Measurements from ENCODE around the gene BTBD19.
A peak's percentile ranks its signal among the peaks of the same experiment; 100 is the strongest.
"Not testable (repeated sequence)": the region's sequence is repeated elsewhere in the genome, so short reads cannot be mapped to it uniquely, and the experiment has no call there.

BTBD19 gene

DNA sequence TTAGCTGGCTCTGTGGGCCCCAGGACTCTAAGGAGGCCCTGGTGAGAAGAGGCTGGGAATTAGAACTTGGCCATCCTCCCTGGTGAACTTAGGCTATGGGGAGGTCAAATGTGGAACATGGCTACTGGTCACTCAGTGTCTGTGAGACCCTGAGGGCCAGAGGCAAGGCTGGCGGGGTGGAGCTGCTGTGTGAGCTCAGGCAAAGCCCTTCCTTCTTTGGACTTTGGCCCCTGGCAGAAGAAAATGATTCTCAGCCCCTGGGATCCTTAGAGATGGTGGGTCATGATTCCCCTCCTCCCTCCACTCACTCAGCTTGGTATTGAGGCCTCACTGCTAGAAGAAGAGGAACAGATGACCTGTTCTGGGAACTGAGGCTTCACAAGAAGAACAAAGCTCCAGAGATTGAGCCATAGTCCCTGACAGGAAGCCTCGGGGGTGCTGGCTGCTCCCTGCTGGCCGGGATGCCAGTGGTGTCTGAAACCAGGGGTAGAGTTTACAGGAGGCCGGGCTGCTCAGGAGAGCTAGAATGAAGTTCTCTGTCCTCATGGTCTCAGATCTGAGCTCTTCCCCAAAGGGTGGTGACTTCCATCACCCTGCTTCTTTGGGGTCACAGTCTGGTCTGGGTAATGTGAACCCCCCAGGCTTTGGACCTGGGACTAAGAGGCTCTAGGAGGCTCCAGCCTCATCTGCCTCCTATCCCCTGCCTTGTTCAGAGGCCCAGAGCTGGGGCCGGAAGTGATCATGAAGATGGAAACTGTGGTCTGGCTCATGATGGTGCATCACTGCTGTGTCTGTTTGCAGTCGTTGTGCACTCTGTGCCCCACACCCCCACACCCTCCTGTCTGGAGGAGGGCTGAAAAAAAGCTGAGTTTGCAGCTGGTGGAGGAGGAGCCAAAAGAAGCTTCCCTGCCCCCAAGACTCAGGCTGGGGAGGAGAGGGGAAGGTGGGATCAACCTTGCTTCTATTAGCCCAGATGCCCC is 905 bp downstream of the BTBD19 start:
- peak in 7 of 14 donors; percentile 41 to 76 (median 51) for DNase-seq

DNA sequence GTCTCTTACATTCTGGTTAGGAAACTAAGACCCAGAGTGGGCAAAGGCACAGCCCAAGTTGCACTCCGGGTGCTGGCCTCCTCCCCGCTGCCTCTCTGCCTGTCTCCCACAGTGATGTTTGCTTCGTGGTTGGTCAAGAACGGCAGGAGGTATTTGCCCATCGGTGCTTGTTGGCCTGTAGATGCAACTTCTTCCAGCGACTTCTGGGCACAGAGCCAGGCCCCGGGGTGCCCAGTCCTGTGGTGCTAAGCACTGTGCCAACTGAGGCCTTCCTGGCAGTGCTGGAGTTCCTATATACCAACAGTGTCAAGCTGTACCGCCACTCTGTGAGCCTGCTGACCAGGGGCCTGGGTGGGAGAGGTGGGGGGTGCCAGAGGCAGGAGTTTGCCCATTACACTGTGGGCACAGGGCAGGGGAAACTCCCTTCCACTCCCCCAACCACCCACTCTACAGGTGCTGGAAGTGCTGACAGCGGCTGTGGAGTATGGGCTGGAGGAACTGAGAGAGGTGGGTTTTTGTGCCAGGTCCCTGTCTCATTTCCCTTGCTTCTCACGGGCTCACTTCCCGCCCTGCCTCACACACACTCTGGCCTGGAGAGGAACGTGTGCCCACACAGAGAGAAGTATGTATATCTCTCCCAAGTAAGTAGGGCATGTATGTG is 1.9 kb downstream of the BTBD19 start:
- peak in 10 of 14 donors; percentile 14 to 84 (median 56) for DNase-seq

DNA sequence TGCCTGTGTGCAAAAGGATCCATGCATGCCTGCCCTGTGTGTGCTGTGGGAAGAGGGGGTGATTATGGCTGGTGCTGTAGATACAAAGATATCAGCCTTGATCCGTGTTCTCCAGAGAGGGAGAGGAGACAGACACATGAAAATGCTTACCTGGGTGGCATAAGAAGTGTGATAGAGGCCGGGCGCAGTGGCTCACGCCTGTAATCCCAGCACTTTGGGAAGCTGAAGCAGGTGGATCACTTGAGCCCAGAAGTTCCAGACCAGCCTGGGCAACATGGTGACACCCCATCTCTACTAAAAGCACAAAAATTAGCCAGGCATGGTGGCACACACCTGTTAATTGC is 2.4 kb downstream of the BTBD19 start:
- not testable (repeated sequence) for DNase-seq

DNA sequence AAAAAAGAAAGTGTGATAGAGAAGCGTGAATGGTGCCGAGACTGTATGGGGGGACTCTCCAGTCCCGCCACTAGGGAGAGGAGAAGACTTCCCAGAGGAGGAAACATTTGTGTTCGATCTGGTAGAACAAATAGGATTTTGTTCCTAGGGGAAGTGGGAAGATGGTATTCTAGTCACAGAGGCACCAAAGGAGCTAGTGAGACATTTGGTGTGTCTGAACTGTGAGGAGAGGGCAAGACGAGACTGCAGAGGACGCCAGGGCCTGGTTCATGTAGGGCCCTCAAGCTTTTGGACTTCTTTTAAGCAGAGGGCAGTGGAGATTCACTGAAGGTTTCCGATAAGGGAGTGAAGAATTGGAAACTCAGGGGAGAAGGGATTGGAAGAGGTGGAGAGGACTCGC is 2.9 kb downstream of the BTBD19 start:
- DNase-seq: no peak

DNA sequence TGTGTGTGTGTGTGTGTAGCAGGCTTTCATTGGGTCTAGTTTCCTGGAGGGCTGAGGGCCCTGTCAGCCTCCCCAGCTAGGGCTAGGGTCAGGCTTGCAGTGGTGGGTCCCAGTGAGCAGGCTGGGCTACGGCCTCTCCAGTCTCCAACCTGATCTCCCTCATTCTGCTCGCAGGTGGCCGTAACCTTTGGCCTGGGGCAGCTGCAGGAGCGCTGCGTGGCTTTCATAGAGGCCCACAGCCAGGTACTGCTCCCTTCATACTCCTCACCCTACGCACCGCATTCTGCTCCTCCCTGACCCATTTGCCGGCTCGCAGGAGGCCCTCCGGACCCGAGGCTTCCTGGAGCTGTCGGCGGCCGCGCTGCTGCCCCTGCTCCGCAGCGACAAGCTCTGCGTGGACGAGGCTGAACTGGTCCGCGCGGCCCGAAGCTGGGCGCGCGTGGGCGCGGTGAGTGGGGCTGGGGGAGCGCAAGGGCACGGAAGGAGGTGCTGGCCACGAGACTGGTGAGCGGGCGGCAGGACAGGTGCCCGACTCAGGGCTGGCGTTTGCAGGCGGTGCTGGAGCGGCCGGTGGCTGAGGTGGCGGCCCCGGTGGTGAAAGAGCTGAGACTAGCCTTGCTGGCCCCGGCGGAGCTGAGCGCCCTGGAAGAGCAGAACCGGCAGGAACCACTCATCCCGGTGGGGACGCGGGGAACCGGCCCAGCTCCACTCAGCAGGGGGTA is 4.7 kb downstream of the BTBD19 start:
- DNase-seq: peak in 4 of 14 donors; percentile 50 to 64 (median 56)

DNA sequence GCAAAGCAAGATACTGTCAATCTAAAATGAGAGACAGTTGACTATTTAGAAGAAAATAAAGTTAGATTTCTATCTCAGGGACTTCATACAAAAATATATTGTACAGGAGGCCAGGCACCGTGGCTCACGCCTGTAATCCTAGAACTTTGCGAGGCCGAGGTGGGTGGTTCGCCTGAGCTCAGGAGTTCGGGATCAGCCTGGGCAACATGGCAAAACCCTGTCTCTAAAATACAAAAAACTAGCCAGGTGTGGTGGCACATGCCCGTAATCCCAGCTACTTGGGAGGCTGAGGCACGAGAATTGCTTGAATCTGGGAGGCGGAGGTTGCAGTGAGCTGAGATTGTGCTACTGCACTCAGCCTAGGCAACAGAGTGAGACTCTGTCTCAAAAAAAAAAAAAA is 7.6 kb downstream of the BTBD19 start:
- DNase-seq: not testable (repeated sequence)

DNA sequence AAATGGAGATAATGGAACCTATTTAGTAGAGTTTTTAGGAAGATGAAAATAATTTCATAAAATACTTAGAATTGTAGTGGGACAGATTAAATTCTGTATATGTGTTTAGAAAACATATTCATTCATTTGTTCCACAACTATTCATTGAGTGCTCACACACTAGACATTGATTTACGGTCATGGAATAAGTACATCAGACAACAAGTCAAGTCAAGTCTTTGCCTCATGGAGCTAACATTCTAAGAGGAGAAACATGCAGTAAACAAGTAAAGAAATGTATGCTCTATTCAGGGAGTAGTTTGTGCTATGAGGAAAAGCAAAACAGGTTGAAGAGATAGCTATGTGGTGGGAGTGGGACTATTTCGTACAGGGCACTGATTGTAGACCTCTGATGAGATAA is 9.0 kb downstream of the BTBD19 start:
- DNase-seq: no peak

DNA sequence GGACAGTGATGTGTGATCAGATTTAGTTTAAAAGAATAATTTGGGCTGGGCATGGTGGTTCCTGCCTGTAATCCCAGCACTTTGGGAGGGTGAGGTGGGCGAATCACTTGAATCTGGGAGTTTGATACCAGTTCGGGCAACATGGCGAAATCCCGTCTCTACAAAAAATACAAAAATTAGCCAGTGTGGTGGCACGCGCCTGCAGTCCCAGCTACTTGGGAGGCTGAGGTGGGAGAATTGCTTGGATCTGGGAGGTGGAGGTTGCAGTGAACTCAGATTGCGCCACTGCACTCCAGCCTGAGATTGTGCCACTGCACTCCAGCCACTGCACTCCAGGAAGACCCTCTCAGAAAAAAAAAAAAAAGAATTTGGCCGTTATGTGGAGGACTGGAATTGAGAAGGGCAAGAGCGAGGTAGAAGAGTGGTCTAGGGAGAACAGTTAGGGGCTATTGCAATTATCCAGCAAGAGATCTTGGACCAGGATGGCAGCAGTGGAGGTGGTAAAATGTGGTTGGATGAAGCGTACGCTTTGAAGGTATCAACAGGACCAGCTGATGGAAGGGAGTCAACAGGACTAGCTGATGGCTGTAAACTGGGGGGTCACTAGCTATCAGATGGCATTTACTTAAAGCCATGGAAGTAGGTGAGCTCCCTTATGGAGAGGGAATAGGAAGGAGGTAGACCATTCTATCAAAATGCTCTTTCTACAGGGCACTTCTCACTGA is 9.6 kb downstream of the BTBD19 start:
- DNase-seq: no peak

DNA sequence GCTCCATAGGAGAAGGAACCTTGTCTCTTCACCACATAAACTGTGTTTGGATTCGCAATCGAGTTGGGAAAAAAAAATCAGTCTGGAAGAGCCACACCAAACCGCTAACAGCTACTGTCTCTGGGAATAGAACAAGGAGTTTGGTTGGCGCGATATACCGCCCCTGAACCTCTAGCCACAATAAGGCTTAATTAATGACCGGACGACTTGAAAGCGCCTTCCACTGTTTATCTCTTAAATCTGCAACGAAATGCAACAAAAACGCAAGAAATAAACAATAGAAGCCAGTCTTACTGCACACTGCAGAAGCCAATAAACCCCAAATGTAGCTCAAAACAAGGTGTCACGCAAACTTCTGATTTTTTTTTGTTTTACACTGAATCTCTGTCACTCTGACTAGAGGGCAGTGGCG is 10.9 kb downstream of the BTBD19 start:
- DNase-seq: peak in 2 of 14 donors; percentile 36 to 51

DNA sequence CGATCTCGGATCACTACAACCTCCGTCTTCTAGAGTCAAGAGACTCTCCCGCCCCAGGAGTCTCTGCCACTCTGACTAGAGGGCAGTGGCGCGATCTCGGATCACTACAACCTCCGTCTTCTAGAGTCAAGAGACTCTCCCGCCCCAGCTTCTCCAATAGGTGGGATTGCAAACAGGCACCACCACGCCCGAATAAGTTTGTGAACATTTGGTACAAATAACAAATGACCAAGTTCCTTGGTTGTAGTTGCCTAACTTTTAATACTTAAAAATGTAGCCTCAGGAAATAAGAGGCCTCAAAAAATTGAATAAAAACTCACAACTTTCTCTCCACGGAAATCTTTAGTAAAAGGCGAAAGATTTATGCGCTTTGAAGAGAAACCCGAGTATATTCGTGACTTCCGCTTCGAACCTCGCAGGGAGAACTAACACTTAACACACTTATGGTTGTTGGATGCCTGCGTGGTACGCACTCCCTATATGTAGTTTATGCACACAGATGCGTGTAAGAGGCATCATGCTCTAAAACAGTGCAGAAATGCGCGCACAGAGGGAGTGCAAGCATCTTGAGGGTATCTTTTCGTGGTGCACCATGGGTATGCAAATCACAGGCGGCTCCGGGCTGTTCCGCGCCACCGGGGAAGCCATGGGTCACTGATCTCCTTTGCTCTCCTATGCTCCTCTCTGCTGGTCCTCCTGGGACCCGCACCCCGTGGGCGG is 11.4 kb downstream of the BTBD19 start:
- DNase-seq: peak in 11 of 14 donors; percentile 37 to 84 (median 67)

DNA sequence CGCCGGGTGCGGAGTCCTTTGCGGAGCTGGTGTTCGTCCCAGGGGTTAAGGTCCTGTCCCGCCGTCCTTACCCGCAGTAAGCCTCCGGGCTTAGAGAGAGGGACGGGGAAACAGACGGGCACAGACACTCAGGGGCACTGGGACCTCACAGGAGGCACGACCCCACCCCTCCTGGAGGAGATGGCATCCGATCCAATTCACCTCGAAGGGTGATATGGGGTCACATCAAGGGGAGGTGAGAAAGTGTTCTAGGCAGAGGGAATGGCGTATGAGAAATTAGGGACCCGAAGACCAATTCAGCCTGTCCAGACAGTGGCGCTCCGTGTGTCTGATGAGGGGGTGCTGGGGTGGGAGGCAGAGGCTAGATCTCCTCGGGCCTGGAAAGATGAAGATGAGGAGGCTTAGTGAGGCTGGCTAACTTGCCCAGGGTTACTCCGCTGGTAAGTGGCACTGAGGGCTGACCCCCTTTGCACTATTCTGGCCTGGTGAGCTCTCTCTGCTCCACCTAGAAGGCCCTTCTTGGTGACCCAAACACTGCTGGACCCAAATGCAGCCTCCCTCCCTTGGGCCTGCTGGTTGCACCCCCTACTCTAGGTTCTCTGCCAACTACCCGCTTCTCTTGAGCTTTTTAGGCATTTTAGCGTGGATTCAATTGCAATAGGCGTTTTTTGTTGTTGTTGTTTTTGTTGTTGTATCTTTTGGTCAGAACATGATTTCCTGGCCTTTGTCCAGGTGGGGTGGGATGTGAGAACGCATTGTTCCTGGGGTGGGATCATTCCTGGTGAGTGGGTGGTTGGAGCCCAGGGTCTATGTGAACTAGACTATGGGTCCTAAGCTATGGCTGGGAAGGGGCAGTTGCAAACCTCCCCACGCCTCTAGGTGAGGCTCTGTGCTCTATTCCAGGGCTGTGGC is 12.3 kb downstream of the BTBD19 start:
- DNase-seq: peak in 1 of 14 donors; percentile 58

DNA sequence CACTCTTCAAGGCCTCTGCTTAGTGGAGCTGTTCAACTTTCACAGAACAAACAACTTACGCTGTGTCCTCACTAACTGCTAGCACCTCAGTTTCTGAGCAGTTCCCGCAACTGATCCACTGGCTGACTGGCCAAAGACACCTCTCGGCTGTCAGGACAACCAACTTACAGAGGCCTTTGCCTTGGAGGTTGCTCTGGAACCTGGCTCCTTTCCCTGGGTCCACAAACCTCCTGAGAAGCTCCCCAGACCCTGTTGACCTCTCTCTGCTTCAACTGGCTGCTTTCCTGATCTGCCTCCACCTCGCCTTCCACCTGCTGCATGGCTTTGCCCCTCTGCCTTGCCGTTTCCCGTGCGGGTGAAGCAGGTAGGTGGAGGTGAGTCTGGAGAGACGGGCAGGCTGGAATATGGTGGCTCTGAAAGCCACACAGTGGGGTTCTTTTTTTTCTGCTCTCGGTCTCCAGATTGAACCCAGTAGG is 13.0 kb downstream of the BTBD19 start:
- no peak for DNase-seq

DNA sequence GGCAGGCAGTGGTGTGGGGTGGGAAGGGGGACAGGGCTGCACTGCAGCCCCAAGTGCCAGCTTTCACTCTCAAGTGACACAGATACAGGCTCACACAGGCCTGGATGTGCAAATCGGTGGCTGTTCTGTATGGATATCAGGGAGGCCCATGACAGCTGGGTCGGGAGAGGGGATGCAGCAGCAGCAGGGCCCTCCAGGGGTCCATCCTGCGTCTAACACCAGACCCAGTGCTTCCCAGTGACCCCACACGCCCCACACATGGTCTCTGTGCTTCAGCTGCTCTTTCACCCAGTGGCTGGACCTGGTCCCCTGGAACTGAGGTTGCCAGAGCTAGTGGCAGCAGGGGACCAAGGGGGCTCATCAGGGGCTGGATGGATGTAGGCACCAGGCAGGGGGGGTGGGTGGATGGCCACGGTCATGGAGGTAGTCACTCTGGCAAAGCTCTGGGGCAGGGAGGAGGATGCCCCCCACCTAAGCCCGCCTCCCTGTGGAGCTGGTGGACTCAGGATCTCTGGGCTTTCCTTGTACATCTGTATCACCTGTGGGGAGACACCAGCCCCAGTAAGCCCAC is 13.9 kb downstream of the BTBD19 start:
- DNase-seq: no peak

DNA sequence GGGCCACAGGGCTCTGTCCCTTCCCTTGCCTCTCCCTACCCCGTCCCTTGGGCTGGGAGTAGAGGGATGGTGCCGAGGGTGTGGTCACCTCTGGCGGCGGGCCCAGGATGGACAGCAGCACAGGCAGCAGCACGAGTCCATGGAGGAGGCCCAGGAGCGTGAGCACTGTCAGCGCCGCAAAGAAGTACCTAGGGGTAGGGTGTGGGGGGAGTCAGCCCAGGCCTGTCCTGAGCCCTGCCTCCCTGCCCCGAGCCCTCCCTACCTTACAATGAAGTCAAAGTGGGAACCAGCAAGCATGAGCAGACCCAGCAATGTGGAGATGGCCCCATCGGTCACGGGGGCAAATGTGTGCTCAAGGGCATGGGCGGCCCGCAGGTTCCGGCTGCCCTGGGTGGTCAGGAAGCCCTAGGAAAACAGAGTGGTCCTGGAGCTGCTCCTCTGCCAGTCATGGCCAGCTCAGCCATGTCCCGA is 14.7 kb downstream of the BTBD19 start:
- DNase-seq: no peak

DNA sequence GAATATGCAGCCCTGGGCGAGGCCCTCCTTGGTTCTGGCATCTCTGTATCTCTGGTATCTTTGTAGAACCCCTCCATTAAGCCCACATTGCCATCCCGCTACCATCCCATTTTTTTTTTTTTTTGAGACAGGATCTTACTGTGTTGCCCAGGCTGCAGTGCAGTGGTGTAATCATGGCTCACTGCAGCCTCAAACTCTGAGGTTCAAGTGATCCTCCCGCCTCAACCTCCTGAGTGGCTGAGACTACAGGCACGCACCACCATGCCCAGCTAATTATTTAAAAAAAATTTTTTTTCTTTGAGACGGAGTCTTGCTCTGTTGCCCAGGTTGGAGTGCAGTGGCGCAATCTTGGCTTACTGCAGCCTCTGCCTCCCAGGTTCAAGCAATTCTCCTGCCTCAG is 16.1 kb downstream of the BTBD19 start:
- DNase-seq: not testable (repeated sequence)

DNA sequence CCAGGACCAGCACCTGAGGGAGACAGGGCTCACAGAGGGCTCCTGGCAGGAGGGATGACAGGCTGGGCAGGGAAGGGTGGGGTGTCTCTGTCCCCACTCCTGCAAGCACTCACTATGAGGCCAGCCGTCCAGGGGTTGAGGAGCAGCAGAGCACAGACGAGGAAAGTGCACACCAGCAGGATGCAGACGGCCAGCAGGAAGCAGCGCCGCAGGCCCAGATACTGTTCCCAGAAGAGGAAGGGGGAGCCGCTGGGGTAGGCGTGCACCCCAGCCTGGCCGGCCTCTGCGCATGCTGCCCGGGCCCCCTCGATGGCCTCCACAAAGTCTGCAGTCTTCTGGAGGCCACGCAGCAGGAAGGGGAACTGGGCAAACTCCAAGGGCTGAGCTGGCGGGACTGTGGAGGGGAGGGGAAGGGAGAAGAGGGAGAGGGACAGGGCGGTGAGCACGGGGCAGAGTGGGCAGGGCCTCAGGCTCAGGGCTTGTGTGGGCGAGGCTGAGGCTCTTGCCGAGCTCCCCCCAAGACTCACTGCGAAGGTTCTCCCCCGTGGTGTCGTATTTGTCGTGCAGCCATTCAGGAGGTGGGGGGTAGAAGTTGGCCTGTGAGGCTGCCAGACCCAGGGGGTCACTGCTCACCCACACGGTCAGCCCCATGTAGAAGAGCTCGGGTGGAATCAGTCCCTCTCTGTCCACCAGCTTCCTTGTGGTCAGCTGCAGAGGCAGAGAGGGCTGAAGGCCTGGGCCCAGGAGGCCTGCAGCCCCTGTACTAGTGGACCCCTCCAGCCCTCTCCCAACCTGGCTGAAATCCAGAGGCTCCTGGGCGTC is 18.3 kb downstream of the BTBD19 start:
- DNase-seq: peak in 9 of 14 donors; percentile 16 to 65 (median 49)

DNA sequence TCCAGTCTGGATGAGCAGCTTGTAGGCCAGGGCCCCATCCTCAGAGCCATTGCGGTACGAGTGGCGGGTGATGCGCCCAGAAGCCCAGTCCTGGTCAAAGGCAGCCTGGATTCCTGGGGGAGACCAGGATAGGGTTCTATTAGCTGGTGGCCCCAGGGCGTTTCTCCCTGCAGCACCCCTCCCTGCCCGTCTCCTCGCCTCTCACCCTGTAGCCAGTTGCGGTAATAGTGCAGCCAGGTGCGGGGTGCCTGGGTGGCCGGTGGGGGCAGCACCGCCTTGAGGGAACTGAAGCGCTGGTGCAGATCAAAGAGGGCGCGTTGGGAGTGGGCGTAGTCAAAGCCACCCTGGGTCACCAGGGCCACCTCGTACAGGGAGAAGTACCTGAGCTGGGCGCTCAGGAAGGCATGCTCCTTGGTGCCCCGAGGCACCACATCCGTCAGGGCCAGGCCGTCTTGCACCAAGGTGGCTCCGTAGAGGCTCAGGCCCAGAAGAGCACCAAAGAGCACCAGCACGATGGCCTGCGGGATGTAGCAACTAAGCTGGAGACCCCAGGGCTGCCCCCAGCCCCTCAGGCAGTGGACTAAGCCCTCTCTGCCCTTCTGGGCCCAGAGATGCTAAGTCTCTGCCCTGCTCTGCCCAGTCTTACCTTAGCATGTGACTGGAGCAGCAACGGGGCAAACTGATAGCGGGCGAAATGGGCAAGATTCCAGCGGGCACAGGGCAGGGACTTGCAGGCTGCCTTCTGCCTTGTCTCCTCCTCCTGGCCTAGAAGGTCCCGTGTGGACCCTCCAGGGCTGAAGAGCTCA is 19.1 kb downstream of the BTBD19 start:
- no peak for DNase-seq
